HL-60 (cell line): ENCODE measurements around the gene ETFBKMT.

ENCODE experiments used
- DNase-seq, 2 experiments: peaks; one replicate each; pipeline ENCODE4 v3.0.0-alpha.2; 2010 to 2020; ENCODE audit warnings: low read depth in 1 of 2, low spot score in 1 of 2
- H3K27ac ChIP-seq: fragments of 250-450 bp; sonication (Bioruptor Pico); replicated peaks from 2 replicates; pipeline ENCODE4 v1.5.1; 2020; ENCODE audit warnings: mild to moderate bottlenecking, moderate library complexity
- H3K27me3 ChIP-seq: fragments of 250-450 bp; sonication (Bioruptor Pico); 2 replicates; pipeline ENCODE4 v1.5.1; 2021; ENCODE audit warnings: mild to moderate bottlenecking, moderate library complexity; ENCODE audit not compliant: insufficient read depth, poor library complexity, severe bottlenecking
- H3K4me3 ChIP-seq: replicated peaks from 2 replicates; pipeline ENCODE4 v1.5.1; 2011; ENCODE audit warnings: mild to moderate bottlenecking, control low read depth, low read length; ENCODE audit not compliant: insufficient read depth
- CTCF ChIP-seq: IDR thresholded peaks from one replicate; pipeline ENCODE4 v1.5.1; 2011; ENCODE audit warnings: low read length, control low read depth, inconsistent platforms; ENCODE audit not compliant: insufficient read depth
- GABPA ChIP-seq: IDR thresholded peaks from 2 replicates; pipeline ENCODE4 v1.6.1; 2012; ENCODE audit warnings: low read depth
- POLR2AphosphoS5 ChIP-seq: IDR thresholded peaks from 2 replicates; pipeline ENCODE4 v1.6.1; 2012; ENCODE audit warnings: low read depth
- REST ChIP-seq: IDR thresholded peaks from 2 replicates; pipeline ENCODE4 v1.6.1; 2012; ENCODE audit warnings: low read depth; ENCODE audit not compliant: insufficient replicate concordance
- SPI1 ChIP-seq: IDR thresholded peaks from 2 replicates; pipeline ENCODE4 v1.6.1; 2012; ENCODE audit warnings: low read depth, mild to moderate bottlenecking, borderline replicate concordance

Gene ETFBKMT

GRCh38 chr12:31651893-31652521 is 7.5 kb upstream of the ETFBKMT start:
- Histone ChIP-seq H3K27ac (no peak overlapping the region), H3K27me3 (no peaks in the 10 kb centered on the region), H3K4me3 (no peak overlapping the region)
- TF ChIP-seq GABPA: no peak
- TF ChIP-seq POLR2AphosphoS5: no peak
- no peak for TF ChIP-seq CTCF
- no peak for TF ChIP-seq SPI1
- no peak for TF ChIP-seq REST
- no peak for DNase-seq

- no peak overlapping the region for H3K27ac ChIP-seq
- TF ChIP-seq GABPA (no peak), SPI1 (no peak), POLR2AphosphoS5 (no peak), CTCF (no peak), REST (no peak)
- no peak overlapping the region for H3K4me3 ChIP-seq
- H3K27me3 ChIP-seq: no peaks in the 10 kb centered on the region
- DNase-seq: no peak
These were observed 4.3 kb upstream of the ETFBKMT start for GRCh38 chr12:31655208-31655607.

- Histone ChIP-seq H3K27me3 (no peaks in the 10 kb centered on the region), H3K27ac (no peak overlapping the region), H3K4me3 (no peak overlapping the region)
- DNase-seq: no peak
- no peak for TF ChIP-seq POLR2AphosphoS5
- no peak for TF ChIP-seq GABPA
- no peak for TF ChIP-seq REST
- no peak for TF ChIP-seq SPI1
These were observed 3.7 kb upstream of the ETFBKMT start for GRCh38 chr12:31655792-31656191.
